ENCODE measurements around the gene DCUN1D2.

The DCUN1D2 gene

GRCh38 chr13:113491418-113491883, 940 bp upstream of the DCUN1D2 start:
- Mint-ChIP-seq H3K27ac (peak overlapping the region; percentile 79), H3K4me1 (peaks cover 44% of the 10 kb centered on the region), H3K27me3 (no peaks in the 10 kb centered on the region), H3K9me3 (no peaks in the 10 kb centered on the region), H3K4me3 (peak overlapping the region; percentile 90), H3K36me3 (peaks cover 10% of the 10 kb centered on the region)
- DNase-seq (ENCODE audit: low spot score in 2 of 2) (no peak), ATAC-seq (ENCODE audit: low read depth) (no peak)

- ATAC-seq (ENCODE audit: low read depth): peak; percentile 31
- Mint-ChIP-seq H3K4me1 (peaks cover 40% of the 10 kb centered on the region), H3K9me3 (no peaks in the 10 kb centered on the region), H3K4me3 (peak overlapping the region; percentile 85), H3K27ac (peak overlapping the region; percentile 14), H3K27me3 (no peaks in the 10 kb centered on the region), H3K36me3 (peaks cover 3% of the 10 kb centered on the region)
- DNase-seq (ENCODE audit: low spot score in 2 of 2): peak; percentile 19 to 20
These were observed 689 bp downstream of the DCUN1D2 start for GRCh38 chr13:113489549-113490495.

GRCh38 chr13:113489171-113489548, 1.4 kb downstream of the DCUN1D2 start:
- Mint-ChIP-seq H3K27ac (peak overlapping the region; percentile 14), H3K27me3 (no peaks in the 10 kb centered on the region), H3K36me3 (peaks cover 3% of the 10 kb centered on the region), H3K4me1 (peaks cover 37% of the 10 kb centered on the region), H3K9me3 (no peaks in the 10 kb centered on the region), H3K4me3 (peak overlapping the region; percentile 85)
- DNase-seq (ENCODE audit: low spot score in 2 of 2) (no peak), ATAC-seq (ENCODE audit: low read depth) (no peak)

- H3K9me3 Mint-ChIP-seq: no peaks in the 10 kb centered on the region
- H3K27ac Mint-ChIP-seq: no peak overlapping the region
- H3K27me3 Mint-ChIP-seq: no peaks in the 10 kb centered on the region
- ATAC-seq (ENCODE audit: low read depth): no peak
- peaks cover 30% of the 10 kb centered on the region for H3K4me1 Mint-ChIP-seq
- peaks cover 5% of the 10 kb centered on the region for H3K36me3 Mint-ChIP-seq
- no peak for DNase-seq (ENCODE audit: low spot score in 2 of 2)
- H3K4me3 Mint-ChIP-seq: no peak overlapping the region
These were observed 2.2 kb downstream of the DCUN1D2 start for GRCh38 chr13:113488283-113488682.

GRCh38 chr13:113486698-113487097, 3.8 kb downstream of the DCUN1D2 start:
- no peak overlapping the region for H3K4me3 Mint-ChIP-seq
- H3K27ac Mint-ChIP-seq: no peak overlapping the region

GRCh38 chr13:113485545-113485944, 5.0 kb downstream of the DCUN1D2 start:
- DNase-seq (ENCODE audit: low spot score in 2 of 2) (no peak), ATAC-seq (ENCODE audit: low read depth) (no peak)
- H3K4me3 Mint-ChIP-seq: no peak overlapping the region
- no peaks in the 10 kb centered on the region for H3K27me3 Mint-ChIP-seq
- H3K27ac Mint-ChIP-seq: no peak overlapping the region
- no peaks in the 10 kb centered on the region for H3K9me3 Mint-ChIP-seq
- H3K4me1 Mint-ChIP-seq: peaks cover 24% of the 10 kb centered on the region
- H3K36me3 Mint-ChIP-seq: peaks cover 5% of the 10 kb centered on the region

More at GRCh38 chr13:113486698-113487097, 3.8 kb downstream of the DCUN1D2 start:
- DNase-seq (ENCODE audit: low spot score in 2 of 2) (no peak), ATAC-seq (ENCODE audit: low read depth) (no peak)
- H3K9me3 Mint-ChIP-seq: no peaks in the 10 kb centered on the region
- H3K36me3 Mint-ChIP-seq: peaks cover 5% of the 10 kb centered on the region
- H3K27me3 Mint-ChIP-seq: no peaks in the 10 kb centered on the region
- peaks cover 27% of the 10 kb centered on the region for H3K4me1 Mint-ChIP-seq

- Mint-ChIP-seq H3K36me3 (peaks cover 8% of the 10 kb centered on the region), H3K9me3 (no peaks in the 10 kb centered on the region), H3K4me1 (peaks cover 14% of the 10 kb centered on the region), H3K27ac (no peak overlapping the region), H3K27me3 (no peaks in the 10 kb centered on the region), H3K4me3 (no peak overlapping the region)
- ATAC-seq (ENCODE audit: low read depth) (no peak), DNase-seq (ENCODE audit: low spot score in 2 of 2) (no peak)
These were observed 6.8 kb downstream of the DCUN1D2 start for GRCh38 chr13:113483504-113484293.

- DNase-seq (ENCODE audit: low spot score in 2 of 2): no peak
- Mint-ChIP-seq H3K27me3 (no peaks in the 10 kb centered on the region), H3K4me3 (no peak overlapping the region), H3K27ac (no peak overlapping the region), H3K36me3 (peaks cover 13% of the 10 kb centered on the region), H3K9me3 (peaks cover 1% of the 10 kb centered on the region), H3K4me1 (peaks cover 10% of the 10 kb centered on the region)
- no peak for ATAC-seq (ENCODE audit: low read depth)
These were observed 7.4 kb downstream of the DCUN1D2 start for GRCh38 chr13:113483081-113483480.

- Mint-ChIP-seq H3K4me3 (no peak overlapping the region), H3K4me1 (no peaks in the 10 kb centered on the region), H3K27ac (no peak overlapping the region), H3K9me3 (peaks cover 1% of the 10 kb centered on the region), H3K27me3 (no peaks in the 10 kb centered on the region), H3K36me3 (peaks cover 25% of the 10 kb centered on the region)
- DNase-seq (ENCODE audit: low spot score in 2 of 2) (no peak), ATAC-seq (ENCODE audit: low read depth) (no peak)
These were observed 11.3 kb downstream of the DCUN1D2 start for GRCh38 chr13:113479179-113479578.

- no peak overlapping the region for H3K27ac Mint-ChIP-seq
- H3K9me3 Mint-ChIP-seq: peaks cover 1% of the 10 kb centered on the region
- peaks cover 34% of the 10 kb centered on the region for H3K36me3 Mint-ChIP-seq
- H3K27me3 Mint-ChIP-seq: no peaks in the 10 kb centered on the region
- no peak for ATAC-seq (ENCODE audit: low read depth)
- no peak for DNase-seq (ENCODE audit: low spot score in 2 of 2)
- H3K4me1 Mint-ChIP-seq: no peaks in the 10 kb centered on the region
- no peak overlapping the region for H3K4me3 Mint-ChIP-seq
These were observed 12.8 kb downstream of the DCUN1D2 start for GRCh38 chr13:113477724-113478123.

- H3K27me3 Mint-ChIP-seq: no peaks in the 10 kb centered on the region
- ATAC-seq (ENCODE audit: low read depth) (no peak), DNase-seq (ENCODE audit: low spot score in 2 of 2) (no peak)
- H3K4me1 Mint-ChIP-seq: no peaks in the 10 kb centered on the region
- no peak overlapping the region for H3K27ac Mint-ChIP-seq
- peaks cover 1% of the 10 kb centered on the region for H3K9me3 Mint-ChIP-seq
- H3K4me3 Mint-ChIP-seq: no peak overlapping the region
- peaks cover 35% of the 10 kb centered on the region for H3K36me3 Mint-ChIP-seq
These were observed 13.7 kb downstream of the DCUN1D2 start for GRCh38 chr13:113476811-113477210.

- ATAC-seq (ENCODE audit: low read depth) (no peak), DNase-seq (ENCODE audit: low spot score in 2 of 2) (no peak)
- Mint-ChIP-seq H3K9me3 (peaks cover 1% of the 10 kb centered on the region), H3K4me1 (no peaks in the 10 kb centered on the region), H3K27ac (no peak overlapping the region), H3K27me3 (no peaks in the 10 kb centered on the region), H3K36me3 (peaks cover 41% of the 10 kb centered on the region), H3K4me3 (no peak overlapping the region)
These were observed 14.6 kb downstream of the DCUN1D2 start for GRCh38 chr13:113475911-113476310.

GRCh38 chr13:113475280-113475679, 15.2 kb downstream of the DCUN1D2 start:
- H3K27me3 Mint-ChIP-seq: no peaks in the 10 kb centered on the region
- H3K4me1 Mint-ChIP-seq: no peaks in the 10 kb centered on the region
- H3K4me3 Mint-ChIP-seq: no peak overlapping the region
- H3K27ac Mint-ChIP-seq: no peak overlapping the region
- peaks cover 45% of the 10 kb centered on the region for H3K36me3 Mint-ChIP-seq
- DNase-seq (ENCODE audit: low spot score in 2 of 2) (no peak), ATAC-seq (ENCODE audit: low read depth) (no peak)
- H3K9me3 Mint-ChIP-seq: peaks cover 1% of the 10 kb centered on the region

GRCh38 chr13:113474179-113474578, 16.3 kb downstream of the DCUN1D2 start:
- ATAC-seq (ENCODE audit: low read depth) (no peak), DNase-seq (ENCODE audit: low spot score in 2 of 2) (no peak)
- Mint-ChIP-seq H3K4me3 (no peak overlapping the region), H3K4me1 (no peaks in the 10 kb centered on the region), H3K27ac (no peak overlapping the region), H3K9me3 (peaks cover 1% of the 10 kb centered on the region), H3K27me3 (no peaks in the 10 kb centered on the region), H3K36me3 (peaks cover 44% of the 10 kb centered on the region)
